Measurements from ENCODE around the gene RETN.

RETN gene

GRCh38 chr19:7623725-7624603 lies 44.9 kb upstream of the RETN start:
- no peak for TF ChIP-seq CTCF (IDR thresholded peaks at IDR 0.05)
- no peaks in the 10 kb centered on the region for H3K9me3 ChIP-seq (ENCODE audit: control insufficient read depth, low read length)
- no peak overlapping the region for H3K27ac ChIP-seq
- no peak overlapping the region for H3K4me3 ChIP-seq (ENCODE audit: low read depth, low read length)
- peaks cover under 1% of the 10 kb centered on the region for H3K4me1 ChIP-seq
- H3K27me3 ChIP-seq (ENCODE audit: control insufficient read depth, insufficient read depth, low read length), result no peaks in the 10 kb centered on the region
- no peak overlapping the region for H3K4me2 ChIP-seq (ENCODE audit: low read length)
- H3K9ac ChIP-seq, result no peak overlapping the region
- H3K36me3 ChIP-seq (ENCODE audit: control insufficient read depth, insufficient read depth, low read length), result no peaks in the 10 kb centered on the region
- H2AFZ ChIP-seq, result no peak overlapping the region
- peaks cover 37% of the 10 kb centered on the region for H3K79me2 ChIP-seq

GRCh38 chr19:7624810-7625209 lies 44.0 kb upstream of the RETN start:
- no peak overlapping the region for H3K4me3 ChIP-seq (ENCODE audit: low read depth, low read length)
- H3K9ac ChIP-seq, result no peak overlapping the region
- no peaks in the 10 kb centered on the region for H3K27me3 ChIP-seq (ENCODE audit: control insufficient read depth, insufficient read depth, low read length)
- TF ChIP-seq CTCF (IDR thresholded peaks at IDR 0.05), result no peak
- no peak overlapping the region for H3K27ac ChIP-seq
- no peaks in the 10 kb centered on the region for H3K4me1 ChIP-seq
- H3K36me3 ChIP-seq (ENCODE audit: control insufficient read depth, insufficient read depth, low read length), result no peaks in the 10 kb centered on the region
- no peaks in the 10 kb centered on the region for H3K9me3 ChIP-seq (ENCODE audit: control insufficient read depth, low read length)
- no peak overlapping the region for H3K4me2 ChIP-seq (ENCODE audit: low read length)
- no peak overlapping the region for H2AFZ ChIP-seq
- H3K79me2 ChIP-seq, result peaks cover 43% of the 10 kb centered on the region

- H3K4me2 ChIP-seq (ENCODE audit: low read length), result no peak overlapping the region
- H3K4me3 ChIP-seq (ENCODE audit: low read depth, low read length), result no peak overlapping the region
- H3K36me3 ChIP-seq (ENCODE audit: control insufficient read depth, insufficient read depth, low read length), result no peaks in the 10 kb centered on the region
- no peak for TF ChIP-seq CTCF (IDR thresholded peaks at IDR 0.05)
- H2AFZ ChIP-seq, result no peak overlapping the region
- no peaks in the 10 kb centered on the region for H3K27me3 ChIP-seq (ENCODE audit: control insufficient read depth, insufficient read depth, low read length)
- peaks cover 53% of the 10 kb centered on the region for H3K79me2 ChIP-seq
- no peaks in the 10 kb centered on the region for H3K4me1 ChIP-seq
- H3K9ac ChIP-seq, result no peak overlapping the region
- H3K27ac ChIP-seq, result no peak overlapping the region
- H3K9me3 ChIP-seq (ENCODE audit: control insufficient read depth, low read length), result no peaks in the 10 kb centered on the region
Measured at GRCh38 chr19:7625763-7626372, 43.0 kb upstream of the RETN start.

GRCh38 chr19:7627166-7627565 lies 41.7 kb upstream of the RETN start:
- H3K9me3 ChIP-seq (ENCODE audit: control insufficient read depth, low read length), result no peaks in the 10 kb centered on the region
- no peaks in the 10 kb centered on the region for H3K4me1 ChIP-seq
- no peak overlapping the region for H2AFZ ChIP-seq
- no peak overlapping the region for H3K27ac ChIP-seq
- no peak overlapping the region for H3K4me3 ChIP-seq (ENCODE audit: low read depth, low read length)
- no peaks in the 10 kb centered on the region for H3K36me3 ChIP-seq (ENCODE audit: control insufficient read depth, insufficient read depth, low read length)
- no peak overlapping the region for H3K4me2 ChIP-seq (ENCODE audit: low read length)
- H3K9ac ChIP-seq, result no peak overlapping the region
- peaks cover 55% of the 10 kb centered on the region for H3K79me2 ChIP-seq
- no peaks in the 10 kb centered on the region for H3K27me3 ChIP-seq (ENCODE audit: control insufficient read depth, insufficient read depth, low read length)
- TF ChIP-seq CTCF (IDR thresholded peaks at IDR 0.05), result no peak
